GM23338 (cell line): ENCODE data around the gene CHCHD10. TPM values are rescaled to one million over a fixed set of nuclear protein-coding genes. Genes with fewer than 3 reads are reported as not detected.

ENCODE experiments used
- ATAC-seq: fragments of 200-7000 bp; cut with Tn5 transposase; 3 replicates; pipeline ENCODE4 v1.9.1; 2020
- DNase-seq: peaks from one replicate; pipeline ENCODE4 v3.0.0-alpha.2; 2015; ENCODE audit warnings: low spot score
- H2AFZ ChIP-seq: fragments of 200-600 bp; sonication (generic); 2 replicates; pipeline ENCODE4 v1.8.0; 2016; ENCODE audit warnings: antibody characterized with exemption, mild to moderate bottlenecking, moderate library complexity
- H3F3A ChIP-seq: fragments of 200-600 bp; sonication (generic); replicated peaks from 2 replicates; pipeline ENCODE4 v1.8.0; 2017; ENCODE audit warnings: antibody characterized with exemption, mixed run types, low read depth
- H3K27ac ChIP-seq: fragments of 200-600 bp; sonication (generic); 2 replicates; pipeline ENCODE4 v1.6.1; 2016; ENCODE audit warnings: low read depth
- H3K27me3 ChIP-seq: fragments of 200-600 bp; sonication (generic); 2 replicates; pipeline ENCODE4 v1.8.0; 2016; ENCODE audit warnings: mild to moderate bottlenecking, mixed run types, moderate library complexity; ENCODE audit not compliant: insufficient read depth
- H3K36me3 ChIP-seq: fragments of 200-600 bp; sonication (generic); 2 replicates; pipeline ENCODE4 v1.8.0; 2016; ENCODE audit warnings: mild to moderate bottlenecking; ENCODE audit not compliant: insufficient read depth
- H3K4me1 ChIP-seq: fragments of 200-600 bp; sonication (generic); 2 replicates; pipeline ENCODE4 v1.8.0; 2016; ENCODE audit warnings: mild to moderate bottlenecking, moderate library complexity; ENCODE audit not compliant: insufficient read depth
- H3K4me2 ChIP-seq: fragments of 200-600 bp; sonication (generic); 2 replicates; pipeline ENCODE4 v1.7.1; 2017; ENCODE audit warnings: mixed run types
- H3K4me3 ChIP-seq: fragments of 200-600 bp; sonication (generic); 2 replicates; pipeline ENCODE4 v1.6.1; 2016; ENCODE audit warnings: mixed run types
- H3K79me2 ChIP-seq: fragments of 200-600 bp; sonication (generic); replicated peaks from 2 replicates; pipeline ENCODE4 v1.8.0; 2017; ENCODE audit warnings: mild to moderate bottlenecking; ENCODE audit not compliant: insufficient read depth
- H3K9me2 ChIP-seq: fragments of 200-600 bp; sonication (generic); 2 replicates; pipeline ENCODE4 v1.8.0; 2017; ENCODE audit not compliant: insufficient read depth
- H4K20me1 ChIP-seq: fragments of 200-600 bp; sonication (generic); replicated peaks from 2 replicates; pipeline ENCODE4 v1.8.0; 2017; ENCODE audit warnings: mild to moderate bottlenecking; ENCODE audit not compliant: insufficient read depth
- H3K27ac Mint-ChIP-seq: 2 replicates; pipeline ENCODE4 v1.8.0; 2020; ENCODE audit warnings: inconsistent platforms, mild to moderate bottlenecking, moderate library complexity, mixed read lengths
- H3K27me3 Mint-ChIP-seq: 3 replicates; pipeline ENCODE4 v1.8.0; 2022; ENCODE audit warnings: low read depth, mild to moderate bottlenecking, moderate library complexity, mixed read lengths, inconsistent platforms; ENCODE audit not compliant: insufficient read depth, poor library complexity
- H3K36me3 Mint-ChIP-seq: 3 replicates; pipeline ENCODE4 v1.8.0; 2021; ENCODE audit warnings: low read depth, mild to moderate bottlenecking, inconsistent platforms, moderate library complexity, mixed read lengths
- H3K4me1 Mint-ChIP-seq: 3 replicates; pipeline ENCODE4 v1.8.0; 2020; ENCODE audit warnings: mild to moderate bottlenecking, inconsistent platforms, mixed read lengths
- H3K4me3 Mint-ChIP-seq: 3 replicates; pipeline ENCODE4 v1.8.0; 2021; ENCODE audit warnings: moderate library complexity, mild to moderate bottlenecking, inconsistent platforms, mixed read lengths
- H3K9me3 Mint-ChIP-seq: 3 replicates; pipeline ENCODE4 v1.8.0; 2020; ENCODE audit warnings: moderate library complexity, mild to moderate bottlenecking, inconsistent platforms, mixed read lengths
- CREB1 ChIP-seq: fragments of 250-450 bp; sonication (Bioruptor Pico); IDR thresholded peaks from 2 replicates; pipeline ENCODE4 v1.5.0; 2020; ENCODE audit warnings: low read depth, mild to moderate bottlenecking, moderate library complexity
- CTCF ChIP-seq, 2 experiments: fragments of 200-600 bp in 1 of 2; sonication (generic) in 1 of 2; conservative IDR thresholded peaks; 2 replicates each; pipeline versions ENCODE4 v1.5.1 to v1.6.1; 2016 to 2017; ENCODE audit warnings: antibody characterized with exemption in 2 of 2, low read depth in 2 of 2, mild to moderate bottlenecking in 2 of 2, moderate library complexity in 1 of 2
- ETS1 ChIP-seq: IDR thresholded peaks from 2 replicates; pipeline ENCODE4 v1.6.1; 2016; ENCODE audit warnings: antibody characterized with exemption
- EZH2 ChIP-seq: fragments of 200-600 bp; sonication (generic); IDR thresholded peaks from one replicate; pipeline ENCODE4 v1.8.0; 2017; ENCODE audit warnings: antibody characterized with exemption, mild to moderate bottlenecking, low read depth; ENCODE audit not compliant: unreplicated experiment
- EZH2phosphoT487 ChIP-seq: fragments of 200-600 bp; sonication (generic); IDR thresholded peaks from one replicate; pipeline ENCODE4 v1.8.1; 2018; ENCODE audit warnings: antibody characterized with exemption; ENCODE audit not compliant: unreplicated experiment
- JUNB ChIP-seq: IDR thresholded peaks from one replicate; pipeline ENCODE4 v1.6.1; 2016; ENCODE audit warnings: antibody characterized with exemption; ENCODE audit not compliant: unreplicated experiment
- NANOG ChIP-seq: IDR thresholded peaks from 2 replicates; pipeline ENCODE4 v1.6.1; 2016; ENCODE audit warnings: antibody characterized with exemption, borderline replicate concordance
- POLR2AphosphoS5 ChIP-seq: IDR thresholded peaks from 2 replicates; pipeline ENCODE4 v1.6.1; 2016; ENCODE audit warnings: antibody characterized with exemption, low read depth
- REST ChIP-seq: IDR thresholded peaks from one replicate; pipeline ENCODE4 v1.6.1; 2018; ENCODE audit warnings: antibody characterized with exemption; ENCODE audit not compliant: unreplicated experiment
- STAT1 ChIP-seq: IDR thresholded peaks from one replicate; pipeline ENCODE4 v1.6.1; 2016; ENCODE audit warnings: antibody characterized with exemption; ENCODE audit not compliant: unreplicated experiment
- ZNF331 ChIP-seq: fragments of 250-450 bp; sonication (Bioruptor Pico); IDR thresholded peaks from 2 replicates; pipeline ENCODE4 v1.5.0; 2020; ENCODE audit warnings: low read depth, mild to moderate bottlenecking, moderate library complexity
- polyA plus RNA-seq: library from polyadenylated mRNA; unstranded; fragments of >200 nt; fragmentation: Nextera tagmentation; extraction: Ambion mirVana; gene quantifications from 2 replicates; pipeline ENCODE4 v1.2.1, GENCODE V29; 2016
- total RNA-seq: library from RNA; depleted of rRNA; stranded (reverse); fragments of >200 nt; shearing (Covaris generic); gene quantifications from 2 replicates; pipeline ENCODE4 v1.2.3, GENCODE V29; 2014

Gene CHCHD10
- total and polyA plus RNA-seq, 2 experiments from 2014 or later, result 11.4 to 101 TPM

- H2AFZ ChIP-seq, result no peak overlapping the region
- no peaks in the 10 kb centered on the region for H3K4me1 ChIP-seq
- no peaks in the 10 kb centered on the region for H3K36me3 ChIP-seq
- no peaks in the 10 kb centered on the region for H3K9me2 ChIP-seq
- Mint-ChIP-seq H3K36me3 (no peaks in the 10 kb centered on the region; the same call in 2 of the 3 replicates), H3K4me3 (no peak overlapping the region), H3K4me1 (no peaks in the 10 kb centered on the region; the same call in 2 of the 3 replicates), H3K27me3 (peaks cover 6% of the 10 kb centered on the region), H3K27ac (no peak overlapping the region), H3K9me3 (no peaks in the 10 kb centered on the region)
- no peaks in the 10 kb centered on the region for H3F3A ChIP-seq
- ATAC-seq, result no peak
- H3K27me3 ChIP-seq, result no peaks in the 10 kb centered on the region
- H3K4me2 ChIP-seq, result no peak overlapping the region
- TF ChIP-seq CTCF (conservative IDR thresholded peaks at IDR 0.05; ENCODE audit: low read depth in 2 of 2) (no peak), POLR2AphosphoS5 (no peak), ZNF331 (no peak), EZH2 (no peak), CREB1 (CRISPR knock-in tag) (no peak), REST (no peak), ETS1 (no peak), NANOG (no peak), STAT1 (no peak), JUNB (no peak), EZH2phosphoT487 (no peak)
- H3K27ac ChIP-seq, result no peak overlapping the region
- H3K4me3 ChIP-seq, result no peak overlapping the region
- no peaks in the 10 kb centered on the region for H4K20me1 ChIP-seq
- no peak for DNase-seq
- H3K79me2 ChIP-seq, result no peaks in the 10 kb centered on the region
These were observed 13.3 kb upstream of the CHCHD10 start for GRCh38 chr22:23781065-23781464.
